HFFc6 (cell line): ENCODE measurements around the gene CRMP1. TPM values are rescaled to one million over a fixed set of nuclear protein-coding genes. Genes with fewer than 3 reads are reported as not detected.

Source experiments
- DNase-seq: peaks from one replicate; pipeline ENCODE4 v3.0.0-alpha.2; 2018
- H3K27ac Mint-ChIP-seq: 2 replicates; pipeline ENCODE4 v1.8.0; 2020; ENCODE audit warnings: mild to moderate bottlenecking, mixed read lengths
- H3K27me3 Mint-ChIP-seq: 2 replicates; pipeline ENCODE4 v1.8.0; 2021; ENCODE audit warnings: mild to moderate bottlenecking, moderate library complexity, mixed read lengths; ENCODE audit not compliant: insufficient read depth
- H3K36me3 Mint-ChIP-seq: 2 replicates; pipeline ENCODE4 v1.8.0; 2021; ENCODE audit warnings: low read depth, mixed read lengths
- H3K4me1 Mint-ChIP-seq: 2 replicates; pipeline ENCODE4 v1.8.0; 2020; ENCODE audit warnings: low read depth, mixed read lengths
- H3K4me3 Mint-ChIP-seq: 2 replicates; pipeline ENCODE4 v1.8.0; 2020; ENCODE audit warnings: mild to moderate bottlenecking, moderate library complexity, mixed read lengths
- H3K9me3 Mint-ChIP-seq: 2 replicates; pipeline ENCODE4 v1.8.0; 2020; ENCODE audit warnings: mild to moderate bottlenecking, mixed read lengths
- CTCF ChIP-seq: fragments of 200-600 bp; sonication (generic); IDR thresholded peaks from 2 replicates; pipeline ENCODE4 v1.5.0; 2021; ENCODE audit warnings: antibody characterized with exemption, mild to moderate bottlenecking
- total RNA-seq, 6 experiments: library from RNA; stranded (reverse); fragmentation: NEBNext Ultra II Directional; extraction: Animal tissue kit (Norgen Biotek cat#: 25700); gene quantifications; 2 replicates in 1 of 6; 3 replicates in 5 of 6; pipeline ENCODE4 v1.2.3, GENCODE V29; 2021

The CRMP1 gene
- total RNA-seq, 6 experiments from 2014 or later = not detected

- Mint-ChIP-seq H3K27ac (no peak overlapping the region), H3K4me1 (no peaks in the 10 kb centered on the region), H3K9me3 (peaks cover 19% of the 10 kb centered on the region), H3K27me3 (peaks cover 1% of the 10 kb centered on the region), H3K4me3 (no peak overlapping the region), H3K36me3 (peaks cover 6% of the 10 kb centered on the region; the same call in 1 of the 2 replicates)
- no peak for TF ChIP-seq CTCF
- DNase-seq = no peak
Observed at GRCh38 chr4:5924461-5925125, 31.7 kb upstream of the CRMP1 start.

- no peak for DNase-seq
- TF ChIP-seq CTCF = no peak
- no peak overlapping the region for H3K4me3 Mint-ChIP-seq
- H3K27me3 Mint-ChIP-seq = peaks cover 1% of the 10 kb centered on the region
- no peak overlapping the region for H3K27ac Mint-ChIP-seq
- peaks cover 21% of the 10 kb centered on the region for H3K9me3 Mint-ChIP-seq
- no peaks in the 10 kb centered on the region for H3K4me1 Mint-ChIP-seq
- H3K36me3 Mint-ChIP-seq = peaks cover 6% of the 10 kb centered on the region; the same call in 1 of the 2 replicates
Observed at GRCh38 chr4:5923376-5923775, 30.5 kb upstream of the CRMP1 start.

- no peaks in the 10 kb centered on the region for H3K4me1 Mint-ChIP-seq
- no peak for DNase-seq
- H3K27me3 Mint-ChIP-seq = peaks cover 1% of the 10 kb centered on the region; the same call in 1 of the 2 replicates
- H3K4me3 Mint-ChIP-seq = no peak overlapping the region
- peaks cover 10% of the 10 kb centered on the region for H3K36me3 Mint-ChIP-seq
- no peak for TF ChIP-seq CTCF
- peaks cover 29% of the 10 kb centered on the region for H3K9me3 Mint-ChIP-seq
- no peak overlapping the region for H3K27ac Mint-ChIP-seq
Observed at GRCh38 chr4:5922556-5922955, 29.7 kb upstream of the CRMP1 start.

DNA sequence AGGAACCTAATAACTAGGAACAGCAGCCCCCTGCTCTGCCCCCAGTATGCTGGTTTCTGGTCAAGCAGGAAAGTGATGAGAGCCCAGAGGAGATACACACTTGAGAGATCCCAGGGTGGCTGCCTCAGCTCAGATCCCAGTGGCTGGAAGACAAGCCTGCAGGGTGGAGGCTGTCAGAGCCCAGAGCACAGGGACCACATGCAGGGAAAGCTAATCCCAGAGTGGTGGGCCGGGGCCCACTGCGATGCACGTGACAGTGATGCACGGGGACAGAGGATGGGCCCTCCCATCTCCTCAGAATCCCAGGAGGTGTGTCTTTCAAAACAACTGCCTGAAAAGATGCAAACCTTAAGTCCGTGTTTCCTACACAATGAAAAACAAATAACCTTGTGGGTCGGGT lies 29.1 kb upstream of the CRMP1 start:
- TF ChIP-seq CTCF = no peak
- H3K4me3 Mint-ChIP-seq = no peak overlapping the region
- H3K27me3 Mint-ChIP-seq = peaks cover 1% of the 10 kb centered on the region; the same call in 1 of the 2 replicates
- no peak overlapping the region for H3K27ac Mint-ChIP-seq
- H3K4me1 Mint-ChIP-seq = no peaks in the 10 kb centered on the region
- H3K9me3 Mint-ChIP-seq = peaks cover 30% of the 10 kb centered on the region
- H3K36me3 Mint-ChIP-seq = peaks cover 10% of the 10 kb centered on the region
- DNase-seq = no peak

- no peak for TF ChIP-seq CTCF
- no peaks in the 10 kb centered on the region for H3K4me1 Mint-ChIP-seq
- no peak overlapping the region for H3K4me3 Mint-ChIP-seq
- no peak overlapping the region for H3K27ac Mint-ChIP-seq
- no peak for DNase-seq
- peaks cover 10% of the 10 kb centered on the region for H3K36me3 Mint-ChIP-seq
- peaks cover 3% of the 10 kb centered on the region; the same call in 1 of the 2 replicates for H3K27me3 Mint-ChIP-seq
- peaks cover 35% of the 10 kb centered on the region for H3K9me3 Mint-ChIP-seq
Observed at GRCh38 chr4:5921101-5921980, 28.5 kb upstream of the CRMP1 start.
